ENCODE measurements around the gene PXDN.

- TF ChIP-seq CTCF (tag by site-specific recombination; IDR thresholded peaks at IDR 0.05) = no peak
- TF ChIP-seq ZIC2 (tag by site-specific recombination; IDR thresholded peaks at IDR 0.05) = no peak
- TF ChIP-seq REST (tag by site-specific recombination; IDR thresholded peaks at IDR 0.05) = no peak
Measured at GRCh38 chr2:1738646-1739302, 5.5 kb downstream of the PXDN start.

All from HEK293 (cell line).